AG04450 (cell line): ENCODE measurements around the gene PLP2. TPM values are rescaled to one million over a fixed set of nuclear protein-coding genes. Genes with fewer than 3 reads are reported as not detected.
"Not testable (repeated sequence)": the region's sequence is repeated elsewhere in the genome, so short reads cannot be mapped to it uniquely, and the experiment has no call there.

Experiments used
- CTCF ChIA-PET: fragments of 300-600, 350-600 bp; formaldehyde crosslinking; extraction: SDS; loops from one replicate; lab custom pipeline; 2022; ENCODE audit warnings: antibody characterized with exemption, inconsistent platforms; lab: Charles Lee
- POLR2A ChIA-PET: fragments of 350-600 bp; formaldehyde crosslinking; extraction: SDS; loops from one replicate; lab custom pipeline; 2021; ENCODE audit warnings: antibody characterized with exemption, inconsistent platforms; lab: Yijun Ruan, JAX
- DNase-seq: peaks from one replicate; pipeline ENCODE4 v3.0.0-alpha.2; 2011; ENCODE audit warnings: low read depth, low spot score
- H3K27ac ChIP-seq: one replicate; pipeline ENCODE4 v1.5.1; 2012; ENCODE audit warnings: low read depth, low read length, control low read depth
- H3K27me3 ChIP-seq: one replicate; pipeline ENCODE4 v1.6.0; 2012; ENCODE audit warnings: low read length; ENCODE audit not compliant: control insufficient read depth, insufficient read depth
- H3K4me3 ChIP-seq: 2 replicates; pipeline ENCODE4 v1.5.1; 2011; ENCODE audit warnings: mild to moderate bottlenecking, low read depth, low read length, control low read depth
- H3K9me3 ChIP-seq: 2 replicates; pipeline ENCODE4 v1.5.1; 2012; ENCODE audit warnings: low read length; ENCODE audit not compliant: control insufficient read depth, insufficient read depth
- polyA plus RNA-seq: library from polyadenylated mRNA; depleted of rRNA; stranded (reverse); fragments of >200 nt; gene quantifications from 2 replicates; pipeline ENCODE4 v1.2.3, GENCODE V29; 2011
- TF ChIP-seq, protein P1 (sequence below): IDR thresholded peaks from 2 replicates; pipeline ENCODE4 v1.5.1; 2011; ENCODE audit warnings: low read depth, low read length, control low read depth, inconsistent platforms

The PLP2 gene
- polyA plus RNA-seq, 1 experiment, result 66.7 TPM

DNA sequence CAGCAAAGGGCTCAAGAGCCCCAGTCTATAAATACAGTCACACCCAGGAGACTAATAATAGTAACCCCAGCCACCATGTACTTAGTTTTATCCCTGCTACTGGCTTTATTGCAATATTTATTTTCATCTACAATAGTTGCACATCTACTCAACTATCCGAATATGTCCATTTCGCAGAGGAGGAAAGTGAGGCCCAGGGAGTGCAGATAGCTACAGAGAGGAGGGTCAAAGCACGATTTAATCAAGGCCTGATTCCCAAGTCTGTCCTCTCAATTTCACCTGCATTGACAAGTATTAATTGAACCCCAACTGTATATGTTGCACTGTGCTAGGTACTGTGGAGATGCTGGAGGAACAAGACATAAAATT lies 4.0 kb upstream of the PLP2 start:
- no peak for DNase-seq
- ChIA-PET POLR2A (no interaction called here), CTCF (interaction anchor here (2.6 kb wide), 1 partner anchor 12 kb away, joined by 28 read pairs; no protein-coding TSS in a partner anchor)
- Histone ChIP-seq H3K4me3 (peak overlapping the region; percentile 35), H3K27me3 (no peaks in the 10 kb centered on the region), H3K9me3 (no peaks in the 10 kb centered on the region), H3K27ac (peak overlapping the region; percentile 85)
- TF ChIP-seq, protein P1, sequence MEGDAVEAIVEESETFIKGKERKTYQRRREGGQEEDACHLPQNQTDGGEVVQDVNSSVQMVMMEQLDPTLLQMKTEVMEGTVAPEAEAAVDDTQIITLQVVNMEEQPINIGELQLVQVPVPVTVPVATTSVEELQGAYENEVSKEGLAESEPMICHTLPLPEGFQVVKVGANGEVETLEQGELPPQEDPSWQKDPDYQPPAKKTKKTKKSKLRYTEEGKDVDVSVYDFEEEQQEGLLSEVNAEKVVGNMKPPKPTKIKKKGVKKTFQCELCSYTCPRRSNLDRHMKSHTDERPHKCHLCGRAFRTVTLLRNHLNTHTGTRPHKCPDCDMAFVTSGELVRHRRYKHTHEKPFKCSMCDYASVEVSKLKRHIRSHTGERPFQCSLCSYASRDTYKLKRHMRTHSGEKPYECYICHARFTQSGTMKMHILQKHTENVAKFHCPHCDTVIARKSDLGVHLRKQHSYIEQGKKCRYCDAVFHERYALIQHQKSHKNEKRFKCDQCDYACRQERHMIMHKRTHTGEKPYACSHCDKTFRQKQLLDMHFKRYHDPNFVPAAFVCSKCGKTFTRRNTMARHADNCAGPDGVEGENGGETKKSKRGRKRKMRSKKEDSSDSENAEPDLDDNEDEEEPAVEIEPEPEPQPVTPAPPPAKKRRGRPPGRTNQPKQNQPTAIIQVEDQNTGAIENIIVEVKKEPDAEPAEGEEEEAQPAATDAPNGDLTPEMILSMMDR, result no peak

DNA sequence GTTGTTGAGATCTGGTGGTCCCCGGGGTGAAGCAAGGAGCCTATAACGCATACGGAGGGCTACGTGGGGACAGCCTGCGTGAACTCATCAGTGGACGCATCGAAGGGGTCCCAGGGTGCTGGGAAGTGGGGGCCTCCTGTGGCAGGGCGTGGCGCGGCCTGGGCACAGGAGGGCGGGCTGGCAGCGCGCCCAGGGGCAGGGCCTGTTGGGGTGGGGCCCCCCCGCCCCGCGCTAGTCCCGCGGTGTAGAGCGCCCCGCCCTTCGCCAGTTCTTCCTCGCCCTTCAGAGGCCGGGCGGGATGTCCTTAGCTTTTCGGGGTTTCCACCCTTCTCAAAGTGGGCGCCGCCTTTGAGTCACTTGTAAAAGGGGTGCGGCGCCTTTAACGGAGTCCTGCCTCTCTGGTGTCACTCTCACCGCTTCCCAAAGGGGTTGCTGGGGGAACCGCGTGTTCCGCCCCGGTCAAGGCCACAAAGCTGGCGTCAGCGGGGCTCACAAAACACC lies 632 bp downstream of the PLP2 start:
- DNase-seq, result no peak
- POLR2A ChIA-PET, result interaction anchor here (1.0 kb wide), 1 partner anchor 9 kb away, joined by 5 read pairs; no protein-coding TSS in a partner anchor
- CTCF ChIA-PET, result interaction anchor here (1.5 kb wide), 1 partner anchor 16 kb away, joined by 5 read pairs; no protein-coding TSS in a partner anchor
- TF ChIP-seq, protein P1, result no peak
- H3K27ac ChIP-seq, result no peak overlapping the region
- peak overlapping the region; percentile 70 for H3K4me3 ChIP-seq
- H3K27me3 ChIP-seq, result no peaks in the 10 kb centered on the region
- H3K9me3 ChIP-seq, result no peaks in the 10 kb centered on the region

DNA sequence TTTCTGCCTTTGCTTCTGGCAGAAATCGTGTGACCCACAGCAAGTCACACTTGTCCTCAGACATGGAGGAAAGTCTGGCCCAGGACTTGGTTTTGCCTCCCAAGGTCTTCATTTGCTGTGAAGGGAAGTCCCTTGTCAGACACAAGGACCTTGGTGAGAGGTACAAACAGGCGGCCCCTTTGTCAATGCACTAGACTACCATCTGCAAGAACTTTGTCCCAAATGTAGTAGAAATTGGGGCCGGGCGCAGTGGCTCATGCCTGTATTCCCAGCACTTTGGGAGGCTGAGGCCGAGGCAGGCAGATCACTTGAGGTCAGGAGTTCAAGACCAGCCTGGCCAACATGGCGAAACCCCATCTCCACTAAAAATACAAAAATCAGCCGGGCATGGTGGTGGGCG lies 1.8 kb downstream of the PLP2 start:
- POLR2A ChIA-PET, DNase-seq, H3K4me3 ChIP-seq, H3K27me3 ChIP-seq, H3K9me3 ChIP-seq, H3K27ac ChIP-seq: not testable (repeated sequence)
- CTCF ChIA-PET, result interaction anchor here (1.5 kb wide), 1 partner anchor 18 kb away, joined by 5 read pairs; no protein-coding TSS in a partner anchor

DNA sequence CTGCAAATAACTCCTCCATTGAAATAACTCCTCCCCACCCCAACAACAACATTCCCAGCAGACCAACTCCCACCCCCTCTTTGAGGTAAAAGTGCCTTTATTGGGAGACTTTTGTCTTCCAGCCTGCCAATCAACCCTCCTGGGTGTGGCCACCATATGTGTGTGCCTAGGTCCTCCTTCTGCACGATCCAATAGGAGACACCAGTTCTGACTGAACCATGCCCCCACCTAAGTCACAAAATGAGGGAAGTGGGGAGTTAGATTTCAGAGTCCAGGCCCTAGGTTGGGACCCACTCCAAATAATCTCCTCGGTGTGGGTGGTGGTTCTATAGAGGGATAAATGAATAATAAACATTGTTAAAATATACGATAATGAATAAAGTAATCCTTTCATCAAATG lies 3.0 kb downstream of the PLP2 start:
- ChIA-PET CTCF (no interaction called here), POLR2A (interaction anchor here (0.7 kb wide), 1 partner anchor 442 kb away, joined by 3 read pairs; no protein-coding TSS in a partner anchor)
- no peak overlapping the region for H3K4me3 ChIP-seq
- no peaks in the 10 kb centered on the region for H3K9me3 ChIP-seq
- TF ChIP-seq, protein P1, result no peak
- H3K27ac ChIP-seq, result no peak overlapping the region
- no peak for DNase-seq
- no peaks in the 10 kb centered on the region for H3K27me3 ChIP-seq

DNA sequence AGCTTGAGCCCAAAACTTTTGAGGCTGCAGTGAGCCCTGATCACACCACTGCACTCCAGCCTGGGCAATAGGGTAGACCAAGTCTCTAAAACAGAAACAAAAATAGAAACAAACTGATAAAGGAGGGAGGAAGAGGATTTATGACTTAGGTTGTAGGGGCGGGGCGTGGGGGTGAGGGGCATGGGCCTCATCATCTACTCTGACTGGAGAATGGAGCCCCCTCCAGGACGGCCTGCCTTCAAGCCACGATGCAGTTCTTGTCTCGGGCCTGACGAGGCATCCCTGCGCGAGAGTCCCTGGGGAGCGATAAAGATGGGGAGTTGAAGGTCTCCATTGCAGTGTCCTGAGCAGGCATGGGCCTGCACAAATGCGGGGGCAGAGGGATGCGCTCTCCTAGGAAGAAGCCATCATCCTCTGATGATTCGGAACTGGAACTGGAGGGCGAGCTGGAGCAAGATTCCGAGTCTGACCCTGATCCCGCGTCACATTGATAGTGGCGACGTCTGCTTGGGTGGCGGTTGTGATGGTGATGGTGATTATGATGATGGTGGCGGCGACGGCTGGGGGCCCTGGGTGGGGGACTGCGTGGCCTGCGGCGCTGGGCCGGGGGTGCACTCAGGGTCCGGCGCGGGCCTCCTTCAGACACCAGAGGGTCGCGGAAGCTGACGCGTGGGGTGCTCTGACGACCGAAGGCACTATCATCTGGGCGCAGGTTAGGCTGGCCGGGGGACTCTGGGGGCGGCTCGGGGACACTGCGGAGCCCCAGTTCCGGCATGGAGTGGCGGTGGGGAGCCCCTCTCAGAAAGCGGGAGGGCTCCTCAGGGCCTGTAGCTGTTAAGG lies 4.0 kb downstream of the PLP2 start:
- no peaks in the 10 kb centered on the region for H3K27me3 ChIP-seq
- no peaks in the 10 kb centered on the region for H3K9me3 ChIP-seq
- H3K27ac ChIP-seq, result no peak overlapping the region
- TF ChIP-seq, protein P1, result no peak
- no peak for DNase-seq
- ChIA-PET POLR2A (interaction anchor here (0.7 kb wide), 1 partner anchor 442 kb away, joined by 3 read pairs; no protein-coding TSS in a partner anchor), CTCF (no interaction called here)
- H3K4me3 ChIP-seq, result no peak overlapping the region
